A549 (cell line): ENCODE measurements around the gene WLS.

Experiments
- BHLHE40 ChIP-seq: IDR thresholded peaks from 2 replicates; pipeline ENCODE4 v1.6.1; 2012; ENCODE audit warnings: low read depth, low read length, inconsistent platforms
- CTCF ChIP-seq: fragments of >200 bp; sonication (Bioruptor Twin); formaldehyde crosslinking; IDR thresholded peaks from 3 replicates; pipeline ENCODE4 v1.5.1; 2016
- HMGXB4 ChIP-seq: fragments of 250-450 bp; sonication (Bioruptor Pico); IDR thresholded peaks from 2 replicates; pipeline ENCODE4 v1.5.0; 2021; ENCODE audit warnings: mild to moderate bottlenecking, moderate library complexity, borderline replicate concordance
- HOXB5 ChIP-seq: fragments of 250-450 bp; sonication (Bioruptor Pico); IDR thresholded peaks from 2 replicates; pipeline ENCODE4 v1.5.0; 2020; ENCODE audit warnings: mild to moderate bottlenecking, moderate library complexity
- MYC ChIP-seq: IDR thresholded peaks from 2 replicates; pipeline ENCODE4 v1.6.1; 2012; ENCODE audit warnings: mild to moderate bottlenecking, inconsistent platforms, low read length, improper control_type of control experiment, borderline replicate concordance
- REST ChIP-seq: fragments of 200-600 bp; sonication (generic); IDR thresholded peaks from 2 replicates; pipeline ENCODE4 v1.6.1; 2016; ENCODE audit warnings: antibody characterized with exemption, mild to moderate bottlenecking, moderate library complexity
- RNF2 ChIP-seq: fragments of 200-600 bp; sonication (generic); IDR thresholded peaks from 2 replicates; pipeline ENCODE4 v1.6.1; 2016; ENCODE audit warnings: low read depth, mild to moderate bottlenecking, antibody characterized with exemption, moderate library complexity, borderline replicate concordance
- TP53 ChIP-seq: fragments of 250-450 bp; sonication (Bioruptor Pico); IDR thresholded peaks from 2 replicates; pipeline ENCODE4 v1.5.0; 2021; ENCODE audit warnings: mild to moderate bottlenecking, moderate library complexity
- USF2 ChIP-seq: fragments of 450-650 bp; IDR thresholded peaks from 2 replicates; pipeline ENCODE4 v1.6.1; 2014; ENCODE audit warnings: antibody characterized with exemption

GRCh38 chr1:68140536-68140935, 91.8 kb downstream of the WLS start:
- no peak for TF ChIP-seq CTCF
- no peak for TF ChIP-seq RNF2
- TF ChIP-seq HOXB5 (CRISPR knock-in tag), result no peak
- no peak for TF ChIP-seq HMGXB4 (CRISPR knock-in tag)
- TF ChIP-seq USF2, result no peak
- TF ChIP-seq MYC, result no peak
- TF ChIP-seq REST, result no peak
- TF ChIP-seq TP53 (CRISPR knock-in tag), result no peak
- TF ChIP-seq BHLHE40, result no peak
